ENCODE data around the gene ROBO1. TPM values are rescaled to one million over a fixed set of nuclear protein-coding genes. Genes with fewer than 3 reads are reported as not detected.

ROBO1 gene
- total RNA-seq, 1 experiment from 2014 or later, result 32.2 TPM

DNA sequence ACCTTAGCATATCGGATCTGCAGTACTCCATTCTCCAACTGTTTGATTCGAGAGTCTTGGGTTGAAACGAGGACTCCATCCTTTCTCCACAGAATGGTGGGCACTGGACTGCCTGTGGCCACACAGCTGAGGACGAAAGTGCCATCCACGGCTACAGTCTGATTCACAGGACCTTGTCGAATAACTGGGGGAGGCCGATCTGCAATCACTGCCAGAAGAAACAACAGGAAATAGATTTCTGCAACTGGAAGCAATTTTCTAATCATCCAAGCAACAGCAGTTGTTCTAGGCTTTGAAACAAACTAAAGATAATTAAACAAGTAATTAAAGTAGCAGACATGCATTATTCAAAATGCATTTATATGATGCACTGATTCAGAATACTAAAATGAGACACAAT, 1097.7 kb downstream of the ROBO1 start:
- BruUV-seq (replicated peaks), result no TSS peak
- DNase-seq (ENCODE audit: unreplicated experiment), result no peak
- TF ChIP-seq, protein P1, sequence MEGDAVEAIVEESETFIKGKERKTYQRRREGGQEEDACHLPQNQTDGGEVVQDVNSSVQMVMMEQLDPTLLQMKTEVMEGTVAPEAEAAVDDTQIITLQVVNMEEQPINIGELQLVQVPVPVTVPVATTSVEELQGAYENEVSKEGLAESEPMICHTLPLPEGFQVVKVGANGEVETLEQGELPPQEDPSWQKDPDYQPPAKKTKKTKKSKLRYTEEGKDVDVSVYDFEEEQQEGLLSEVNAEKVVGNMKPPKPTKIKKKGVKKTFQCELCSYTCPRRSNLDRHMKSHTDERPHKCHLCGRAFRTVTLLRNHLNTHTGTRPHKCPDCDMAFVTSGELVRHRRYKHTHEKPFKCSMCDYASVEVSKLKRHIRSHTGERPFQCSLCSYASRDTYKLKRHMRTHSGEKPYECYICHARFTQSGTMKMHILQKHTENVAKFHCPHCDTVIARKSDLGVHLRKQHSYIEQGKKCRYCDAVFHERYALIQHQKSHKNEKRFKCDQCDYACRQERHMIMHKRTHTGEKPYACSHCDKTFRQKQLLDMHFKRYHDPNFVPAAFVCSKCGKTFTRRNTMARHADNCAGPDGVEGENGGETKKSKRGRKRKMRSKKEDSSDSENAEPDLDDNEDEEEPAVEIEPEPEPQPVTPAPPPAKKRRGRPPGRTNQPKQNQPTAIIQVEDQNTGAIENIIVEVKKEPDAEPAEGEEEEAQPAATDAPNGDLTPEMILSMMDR (IDR thresholded peaks at IDR 0.05; ENCODE audit: unreplicated experiment), result no peak
- H3K4me3 Mint-ChIP-seq (ENCODE audit: unreplicated experiment), result no peak overlapping the region
- POLR2A ChIA-PET, result no interaction called here
- CTCF ChIA-PET, result no interaction called here
- H3K4me1 Mint-ChIP-seq (ENCODE audit: insufficient read depth, unreplicated experiment), result peaks cover 11% of the 10 kb centered on the region
- no peaks in the 10 kb centered on the region for H3K36me3 Mint-ChIP-seq (ENCODE audit: insufficient read depth, unreplicated experiment)
- intact Hi-C loops (cut with micrococcal nuclease), result no loop called here
- no peak overlapping the region for H3K27ac Mint-ChIP-seq (ENCODE audit: low read depth, unreplicated experiment)
- H3K27me3 Mint-ChIP-seq (ENCODE audit: insufficient read depth, unreplicated experiment), result no peaks in the 10 kb centered on the region
- no peaks in the 10 kb centered on the region for H3K9me3 Mint-ChIP-seq (ENCODE audit: unreplicated experiment)

DNA sequence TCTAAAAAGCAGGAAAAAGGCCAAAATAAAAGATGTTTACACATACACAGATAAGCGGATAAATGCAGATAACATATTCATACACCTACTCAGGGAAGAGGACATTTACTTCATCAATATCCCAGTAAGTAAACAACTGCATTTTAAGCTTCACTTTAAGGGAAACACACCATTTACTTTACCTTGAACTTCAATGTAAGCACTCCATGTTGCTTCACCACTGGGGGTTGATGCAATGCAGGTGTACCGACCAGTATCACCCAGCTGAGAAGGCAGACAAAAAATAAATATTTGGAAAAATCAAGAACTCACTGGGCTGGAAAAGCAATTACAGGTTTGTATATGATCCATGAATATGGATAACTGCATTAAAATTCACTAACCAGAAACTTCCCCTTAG, 1099.5 kb downstream of the ROBO1 start:
- Mint-ChIP-seq H3K4me3 (ENCODE audit: unreplicated experiment) (no peak overlapping the region), H3K4me1 (ENCODE audit: insufficient read depth, unreplicated experiment) (peaks cover 11% of the 10 kb centered on the region), H3K27ac (ENCODE audit: low read depth, unreplicated experiment) (no peak overlapping the region), H3K36me3 (ENCODE audit: insufficient read depth, unreplicated experiment) (no peaks in the 10 kb centered on the region), H3K9me3 (ENCODE audit: unreplicated experiment) (no peaks in the 10 kb centered on the region), H3K27me3 (ENCODE audit: insufficient read depth, unreplicated experiment) (no peaks in the 10 kb centered on the region)
- DNase-seq (ENCODE audit: unreplicated experiment), result no peak
- POLR2A ChIA-PET, result interaction anchor here (0.8 to 1.0 kb wide), 2 partner anchors 349 to 351 kb away, joined by 3 to 5 read pairs; no protein-coding TSS in a partner anchor
- CTCF ChIA-PET, result interaction anchor here (0.7 to 1.2 kb wide), 4 partner anchors 191 to 694 kb away, joined by 3 to 4 read pairs (median 4); no protein-coding TSS in a partner anchor
- intact Hi-C loops (cut with micrococcal nuclease), result no loop called here
- TF ChIP-seq, protein P1 (IDR thresholded peaks at IDR 0.05; ENCODE audit: unreplicated experiment), result no peak
- BruUV-seq (replicated peaks), result no TSS peak

DNA sequence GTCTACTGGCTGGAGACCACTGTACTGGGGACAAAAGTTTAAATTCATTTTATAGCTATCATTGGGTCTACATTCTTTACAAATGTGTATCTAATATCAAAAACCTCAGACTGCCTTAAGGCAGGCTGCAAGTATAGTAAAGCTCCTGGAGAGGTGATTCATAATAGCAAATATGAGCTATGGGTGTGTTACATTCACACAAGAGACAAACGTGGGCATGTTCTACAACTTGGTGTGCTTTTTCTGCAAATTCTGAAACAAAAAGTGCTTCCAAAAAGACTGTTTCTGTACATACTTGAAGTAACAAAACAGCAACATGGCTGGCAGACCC, 1101.4 kb downstream of the ROBO1 start:
- ChIA-PET POLR2A (interaction anchor here (0.8 to 2.2 kb wide), 4 partner anchors 308 to 371 kb away, joined by 4 to 23 read pairs (median 5); no protein-coding TSS in a partner anchor), CTCF (interaction anchor here (0.5 to 7.6 kb wide), 5 partner anchors 23 to 364 kb away, joined by 3 to 69 read pairs (median 8); no protein-coding TSS in a partner anchor)
- Mint-ChIP-seq H3K27me3 (ENCODE audit: insufficient read depth, unreplicated experiment) (no peaks in the 10 kb centered on the region), H3K36me3 (ENCODE audit: insufficient read depth, unreplicated experiment) (no peaks in the 10 kb centered on the region), H3K9me3 (ENCODE audit: unreplicated experiment) (no peaks in the 10 kb centered on the region), H3K4me3 (ENCODE audit: unreplicated experiment) (peak overlapping the region; percentile 38), H3K4me1 (ENCODE audit: insufficient read depth, unreplicated experiment) (peaks cover 11% of the 10 kb centered on the region), H3K27ac (ENCODE audit: low read depth, unreplicated experiment) (peak overlapping the region; percentile 79)
- DNase-seq (ENCODE audit: unreplicated experiment), result peak; percentile 53
- intact Hi-C loops (cut with micrococcal nuclease), result no loop called here
- no TSS peak for BruUV-seq (replicated peaks)
- TF ChIP-seq, protein P1 (IDR thresholded peaks at IDR 0.05; ENCODE audit: unreplicated experiment), result no peak

DNA sequence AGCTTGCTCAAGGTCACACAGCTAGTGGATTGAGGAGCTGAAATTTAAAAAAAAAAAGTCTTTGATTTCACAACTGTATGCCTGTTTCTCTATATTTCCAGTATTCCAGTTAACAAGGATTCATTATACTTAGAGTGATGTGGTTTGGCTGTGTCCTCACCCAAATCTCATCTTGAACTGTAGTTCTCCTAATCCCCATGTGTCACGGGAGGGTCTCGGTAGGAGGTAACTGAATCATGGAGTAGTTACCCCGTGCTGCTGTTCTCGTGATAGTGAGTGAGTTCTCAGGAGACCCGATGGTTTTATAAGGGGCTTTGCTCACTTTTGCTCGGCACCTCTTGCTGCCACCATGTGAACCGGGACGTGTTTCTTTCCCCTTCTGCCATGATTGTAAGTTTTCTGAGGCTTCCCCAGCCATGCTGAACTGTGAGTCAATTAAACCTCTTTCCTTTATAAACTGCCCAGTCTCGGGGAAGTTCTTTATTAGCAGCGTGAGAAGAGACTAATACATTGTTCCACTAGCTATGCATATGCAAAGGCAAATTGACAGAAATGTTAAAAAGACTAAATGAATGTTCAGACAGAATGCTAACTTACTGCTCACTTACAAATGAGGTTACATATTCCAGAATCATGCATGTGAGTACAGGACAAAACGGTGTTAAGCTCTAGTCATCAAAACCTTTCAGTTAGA, 1101.9 kb downstream of the ROBO1 start:
- intact Hi-C loops (cut with micrococcal nuclease), result no loop called here
- POLR2A ChIA-PET, result interaction anchor here (0.6 to 2.2 kb wide), 7 partner anchors 65 to 372 kb away, joined by 3 to 23 read pairs (median 4); no protein-coding TSS in a partner anchor
- H3K4me1 Mint-ChIP-seq (ENCODE audit: insufficient read depth, unreplicated experiment), result peaks cover 11% of the 10 kb centered on the region
- no TSS peak for BruUV-seq (replicated peaks)
- H3K36me3 Mint-ChIP-seq (ENCODE audit: insufficient read depth, unreplicated experiment), result no peaks in the 10 kb centered on the region
- CTCF ChIA-PET, result interaction anchor here (0.6 to 7.6 kb wide), 8 partner anchors 25 to 695 kb away, joined by 3 to 69 read pairs (median 5); no protein-coding TSS in a partner anchor
- TF ChIP-seq, protein P1 (IDR thresholded peaks at IDR 0.05; ENCODE audit: unreplicated experiment), result no peak
- no peak overlapping the region for H3K4me3 Mint-ChIP-seq (ENCODE audit: unreplicated experiment)
- peak overlapping the region; percentile 79 for H3K27ac Mint-ChIP-seq (ENCODE audit: low read depth, unreplicated experiment)
- no peaks in the 10 kb centered on the region for H3K9me3 Mint-ChIP-seq (ENCODE audit: unreplicated experiment)
- no peak for DNase-seq (ENCODE audit: unreplicated experiment)
- H3K27me3 Mint-ChIP-seq (ENCODE audit: insufficient read depth, unreplicated experiment), result no peaks in the 10 kb centered on the region

All from MCF 10A (cell line).